Hindlimb muscle (tissue), 1 donor: ENCODE results near the gene WDR86. TPM values are rescaled to one million over a fixed set of nuclear protein-coding genes. Genes with fewer than 3 reads are reported as not detected.

Experiments used
- DNase-seq: peaks from one replicate; pipeline ENCODE4 v3.0.0-alpha.2; 2013
- polyA plus RNA-seq: library from polyadenylated mRNA; unstranded; fragments of 120-200 nt; gene quantifications from one replicate; pipeline ENCODE4 v1.2.1, GENCODE V29; 2013; ENCODE audit not compliant: insufficient read length

The WDR86 gene
- polyA plus RNA-seq, 1 donor = 9.8 TPM

- DNase-seq = no peak
These were observed 63.4 kb downstream of the WDR86 start for GRCh38 chr7:151346470-151346769.

- DNase-seq = no peak
These were observed 64.0 kb downstream of the WDR86 start for GRCh38 chr7:151345576-151346469.

- no peak for DNase-seq
These were observed 66.3 kb downstream of the WDR86 start for GRCh38 chr7:151343516-151343915.

DNA sequence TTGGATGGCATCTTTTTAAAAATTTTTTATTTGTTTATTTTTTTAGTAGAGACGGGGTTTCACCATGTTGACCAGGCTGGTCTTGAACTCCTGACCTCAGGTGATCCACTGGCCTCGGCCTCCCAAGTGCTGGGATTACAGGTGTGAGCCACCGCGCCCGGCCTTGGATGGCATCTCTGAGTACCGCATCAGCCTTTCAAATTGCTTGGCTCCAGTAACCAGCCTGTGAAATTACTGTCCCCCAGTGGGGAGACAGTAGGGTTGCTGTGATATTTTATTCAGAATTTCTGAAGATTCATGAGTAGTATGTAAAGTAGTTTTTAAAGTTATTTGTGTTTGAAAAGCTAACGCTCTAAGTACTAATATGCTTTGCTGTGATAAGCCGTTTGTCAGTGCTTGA is 67.0 kb downstream of the WDR86 start:
- DNase-seq = no peak

DNA sequence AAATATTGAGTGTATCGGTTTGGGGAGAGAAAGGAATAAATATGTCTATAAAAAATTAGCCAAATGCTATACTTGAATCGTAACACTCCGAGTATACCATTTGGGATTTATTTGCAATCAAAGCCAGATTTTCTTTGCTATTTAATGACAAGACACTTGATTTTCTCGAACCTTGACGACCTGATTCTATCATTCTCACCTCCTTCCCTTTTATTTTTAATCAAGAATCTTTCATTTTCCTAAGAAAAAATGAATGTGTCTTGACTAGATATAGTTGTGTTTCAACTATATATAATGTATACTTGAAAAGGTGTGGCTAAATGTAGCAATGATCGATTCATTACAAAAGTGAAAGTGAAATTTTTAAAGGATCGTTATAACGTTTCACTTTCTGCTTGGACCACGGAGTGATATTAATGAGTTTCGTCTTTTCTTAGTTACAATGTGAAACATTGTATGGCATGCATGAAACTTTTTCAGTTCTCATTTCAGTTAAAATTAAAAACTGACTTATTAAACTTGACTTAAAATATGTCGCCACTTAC is 67.7 kb downstream of the WDR86 start:
- DNase-seq = no peak

DNA sequence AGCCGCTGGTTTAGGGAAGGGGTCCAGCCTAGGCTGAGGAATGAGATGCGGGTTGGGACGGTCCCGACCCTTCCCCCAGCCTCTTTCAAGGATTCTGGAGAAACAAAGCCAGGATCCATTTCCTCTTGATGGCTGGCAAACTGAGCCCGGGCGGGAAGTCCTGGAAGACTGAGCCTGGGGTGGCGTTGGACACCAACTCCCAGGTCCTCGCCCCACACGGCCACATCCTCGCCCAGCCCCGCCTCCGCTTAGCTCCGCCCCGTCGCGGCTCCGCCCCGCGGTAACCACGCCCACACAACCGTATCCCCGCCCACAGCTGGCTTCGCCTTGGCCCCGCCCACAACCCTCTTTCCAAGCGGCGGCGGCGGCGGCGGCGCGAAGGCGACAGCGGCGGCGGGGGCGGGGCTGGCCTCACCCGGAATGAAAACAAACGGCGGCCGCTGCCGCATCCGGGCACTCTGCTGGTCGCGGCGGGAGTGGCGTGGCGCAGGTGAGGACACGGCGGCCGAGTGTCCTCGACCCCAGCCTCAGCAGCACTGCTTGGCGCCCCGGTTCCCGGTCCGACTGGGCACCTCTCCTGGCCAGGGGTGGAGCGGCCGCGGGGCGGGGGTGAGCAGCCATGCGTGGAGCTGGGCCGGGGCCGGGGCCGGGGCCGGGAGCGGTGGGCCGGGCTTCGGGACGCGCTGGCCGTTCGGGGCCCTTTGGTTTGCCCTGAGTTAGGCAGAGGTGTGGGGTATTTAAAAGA is 68.3 kb downstream of the WDR86 start, which contains the start of gene NUB1:
Gene NUB1 (plus strand): TSS at position 456 of the 745 bp plus-strand sequence. CDS start 3,538 bp downstream, outside the sequence.
- DNase-seq = peak; percentile 83

DNA sequence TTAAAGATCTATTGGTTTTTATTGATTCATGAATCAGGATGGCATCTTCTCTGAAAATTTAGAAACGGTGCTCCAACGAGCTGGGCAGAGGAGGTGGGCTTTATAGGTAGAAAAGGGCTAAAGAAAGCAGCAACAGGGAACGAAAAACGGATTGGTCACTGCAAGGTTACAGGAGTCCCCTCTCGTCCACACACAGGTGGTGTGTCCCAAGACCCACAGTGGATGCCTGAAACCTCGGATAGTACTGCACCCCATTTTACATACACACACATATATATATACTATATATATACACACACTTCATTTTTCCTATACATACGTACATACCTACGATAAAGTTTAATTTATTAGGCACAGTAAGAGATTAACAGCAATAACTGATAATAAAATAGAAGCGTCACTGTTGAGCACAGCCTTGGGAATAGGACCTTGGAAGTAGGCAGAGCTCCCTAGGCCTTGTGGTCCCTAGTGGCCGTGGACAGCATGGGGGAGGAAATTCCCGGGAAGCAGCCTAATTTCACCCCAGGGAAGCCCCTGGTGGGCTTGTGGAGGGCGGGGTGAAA is 69.0 kb downstream of the WDR86 start:
- no peak for DNase-seq

GRCh38 chr7:151339651-151340382 is 70.0 kb downstream of the WDR86 start:
- no peak for DNase-seq

- DNase-seq = no peak
These were observed 71.0 kb downstream of the WDR86 start for GRCh38 chr7:151338809-151339208.

DNA sequence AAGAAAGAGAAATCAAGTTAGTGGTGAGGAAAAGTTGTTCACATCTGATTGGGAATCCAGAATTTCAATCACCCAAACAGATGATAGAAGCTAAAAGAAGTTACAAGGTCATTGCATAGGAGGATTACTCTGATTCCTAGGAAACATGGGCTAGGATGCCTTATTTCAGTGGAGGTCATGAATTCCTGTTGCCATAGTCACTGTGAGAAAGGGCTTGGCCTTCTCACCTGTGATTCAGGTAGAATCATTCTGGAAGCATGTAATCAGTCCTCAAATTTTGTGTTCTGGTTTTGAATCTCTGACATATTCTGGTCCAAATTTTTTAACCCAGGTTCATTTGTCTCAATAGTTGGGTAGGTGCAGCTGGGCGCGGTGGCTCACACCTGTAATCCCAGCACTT is 72.5 kb downstream of the WDR86 start:
- no peak for DNase-seq

DNA sequence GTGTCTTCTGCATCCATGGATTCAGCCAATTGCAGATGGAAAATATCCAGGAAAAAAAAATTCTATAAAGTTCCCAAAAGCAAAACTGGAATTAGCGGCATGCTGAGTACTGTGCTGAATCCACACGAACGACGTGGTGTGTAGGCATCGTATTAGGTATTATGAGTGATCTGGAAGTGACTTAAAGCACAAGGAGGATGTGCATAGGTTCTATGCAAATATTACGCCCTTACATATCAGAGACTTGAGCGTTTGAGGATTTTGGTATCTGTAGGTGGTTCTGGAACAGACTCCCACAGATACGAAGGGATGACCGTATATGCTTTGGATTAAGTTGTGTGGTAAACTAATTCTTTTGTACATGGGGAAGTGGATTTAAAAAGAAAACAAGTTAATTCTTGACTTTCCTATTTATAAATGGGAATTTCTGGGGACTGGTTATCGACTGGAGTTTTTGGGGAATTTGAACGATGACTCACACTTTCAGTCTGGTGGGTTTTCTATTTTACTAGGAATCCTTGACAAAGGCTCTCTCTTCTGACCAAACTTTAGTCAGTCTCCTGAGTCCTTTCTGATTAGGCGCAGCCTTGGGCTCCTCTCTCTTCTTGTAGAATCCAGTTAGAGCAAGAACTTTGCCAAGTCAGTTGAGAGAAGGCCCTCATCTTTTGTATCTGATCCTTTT is 73.7 kb downstream of the WDR86 start:
- DNase-seq = no peak

DNA sequence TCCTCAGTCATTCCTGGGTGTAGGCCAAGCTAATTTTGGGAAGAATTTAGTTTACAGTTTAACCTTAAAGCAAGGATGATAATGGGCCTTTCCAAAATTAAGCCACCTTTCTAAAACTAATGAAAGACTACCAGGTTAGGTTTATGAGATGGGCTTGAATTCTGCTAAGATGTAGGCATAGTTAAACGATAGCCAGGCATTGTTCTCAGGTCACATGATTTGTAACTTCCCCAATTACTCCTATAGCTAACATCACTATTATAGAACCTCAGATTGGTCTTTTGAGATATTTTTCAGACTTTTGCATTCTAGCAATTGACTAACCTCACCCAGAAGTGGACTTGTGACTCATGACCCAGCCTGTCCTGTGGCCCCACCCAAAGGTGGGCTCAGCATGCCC is 75.2 kb downstream of the WDR86 start:
- DNase-seq = no peak

Other genes starting within 250 kb of the WDR86 start
- gene GBX1, start 242.3 kb downstream of the WDR86 start, polyA plus RNA-seq = 2.7 TPM
- gene ASB10, start 222.8 kb downstream of the WDR86 start, polyA plus RNA-seq = 8.2 TPM
- not detected for gene H2BK1, start 199.6 kb downstream of the WDR86 start, polyA plus RNA-seq
- gene ABCF2, start 182.8 kb downstream of the WDR86 start, polyA plus RNA-seq = 18.7 TPM
- gene CHPF2, start 177.6 kb downstream of the WDR86 start, polyA plus RNA-seq = 22.2 TPM
- gene SMARCD3, start 161.3 kb downstream of the WDR86 start, polyA plus RNA-seq = 180 TPM
- 35.9 TPM for gene NUB1, start 68.2 kb downstream of the WDR86 start, polyA plus RNA-seq
- gene CRYGN, start 30.1 kb upstream of the WDR86 start, polyA plus RNA-seq = 0.22 TPM
- gene RHEB, start 109.9 kb upstream of the WDR86 start, polyA plus RNA-seq = 74.0 TPM